Measurements from ENCODE around the gene UCHL5.

The UCHL5 gene

GRCh38 chr1:193059282-193060114 lies at the start of gene UCHL5, which contains the start of gene RO60:
Gene UCHL5, minus strand, starts transcription at chr1:193059360. Its CDS starts 100 bp downstream, at chr1:193059260.
Gene RO60, plus strand, starts transcription at chr1:193059612. Its CDS starts 9,443 bp downstream, at chr1:193069055.
- H3K27me3 ChIP-seq (ENCODE audit: insufficient read depth, low read length) = no peaks in the 10 kb centered on the region
- H3K27ac ChIP-seq (ENCODE audit: low read depth, low read length) = peak within 1 kb of the TSS; percentile 90
- peak within 1 kb of the TSS; percentile 97 for H2AFZ ChIP-seq (ENCODE audit: low read length, unreplicated experiment)
- H3K79me2 ChIP-seq (ENCODE audit: control insufficient read depth, insufficient read depth, low read length, unreplicated experiment) = peaks cover 90% of the 10 kb centered on the region
- H3K4me1 ChIP-seq (ENCODE audit: control insufficient read depth, insufficient read depth, low read length, unreplicated experiment) = peaks cover 26% of the 10 kb centered on the region
- peak within 1 kb of the TSS; percentile 94 for H3K4me3 ChIP-seq (ENCODE audit: low read depth, low read length)
- H3K36me3 ChIP-seq (ENCODE audit: insufficient read depth, low read length) = no peaks in the 10 kb centered on the region

- Histone ChIP-seq H3K27ac (ENCODE audit: low read depth, low read length) (no peak overlapping the region), H3K4me3 (ENCODE audit: low read depth, low read length) (no peak overlapping the region), H3K79me2 (ENCODE audit: control insufficient read depth, insufficient read depth, low read length, unreplicated experiment) (peaks cover 9% of the 10 kb centered on the region), H2AFZ (ENCODE audit: low read length, unreplicated experiment) (no peak overlapping the region), H3K27me3 (ENCODE audit: insufficient read depth, low read length) (no peaks in the 10 kb centered on the region), H3K36me3 (ENCODE audit: insufficient read depth, low read length) (no peaks in the 10 kb centered on the region), H3K4me1 (ENCODE audit: control insufficient read depth, insufficient read depth, low read length, unreplicated experiment) (peaks cover 25% of the 10 kb centered on the region)
These were observed 49.3 kb upstream of the UCHL5 start for GRCh38 chr1:193108471-193108870.

- peak overlapping the region; percentile 98 for H2AFZ ChIP-seq (ENCODE audit: low read length, unreplicated experiment)
- H3K4me3 ChIP-seq (ENCODE audit: low read depth, low read length) = peak overlapping the region; percentile 81
- H3K36me3 ChIP-seq (ENCODE audit: insufficient read depth, low read length) = no peaks in the 10 kb centered on the region
- no peaks in the 10 kb centered on the region for H3K27me3 ChIP-seq (ENCODE audit: insufficient read depth, low read length)
- peaks cover 13% of the 10 kb centered on the region for H3K4me1 ChIP-seq (ENCODE audit: control insufficient read depth, insufficient read depth, low read length, unreplicated experiment)
- H3K79me2 ChIP-seq (ENCODE audit: control insufficient read depth, insufficient read depth, low read length, unreplicated experiment) = peaks cover 35% of the 10 kb centered on the region
- H3K27ac ChIP-seq (ENCODE audit: low read depth, low read length) = peak overlapping the region; percentile 83
These were observed 46.6 kb upstream of the UCHL5 start for GRCh38 chr1:193105821-193106177.

GRCh38 chr1:193104907-193105820 lies 46.0 kb upstream of the UCHL5 start, which contains the start of gene GLRX2:
Gene GLRX2, minus strand, starts transcription at chr1:193105414. Its CDS starts 32 bp downstream, at chr1:193105382.
- peaks cover 35% of the 10 kb centered on the region for H3K79me2 ChIP-seq (ENCODE audit: control insufficient read depth, insufficient read depth, low read length, unreplicated experiment)
- H3K36me3 ChIP-seq (ENCODE audit: insufficient read depth, low read length) = 0 out of 2 replicates have a peak, but pooled peaks cover 4% of the 10 kb centered on the region
- peaks cover 13% of the 10 kb centered on the region for H3K4me1 ChIP-seq (ENCODE audit: control insufficient read depth, insufficient read depth, low read length, unreplicated experiment)
- peak within 1 kb of the TSS; percentile 98 for H2AFZ ChIP-seq (ENCODE audit: low read length, unreplicated experiment)
- peak within 1 kb of the TSS; percentile 81 for H3K4me3 ChIP-seq (ENCODE audit: low read depth, low read length)
- peak within 1 kb of the TSS; percentile 83 for H3K27ac ChIP-seq (ENCODE audit: low read depth, low read length)
- no peaks in the 10 kb centered on the region for H3K27me3 ChIP-seq (ENCODE audit: insufficient read depth, low read length)

GRCh38 chr1:193104502-193104906 lies 45.3 kb upstream of the UCHL5 start:
- Histone ChIP-seq H3K27me3 (ENCODE audit: insufficient read depth, low read length) (no peaks in the 10 kb centered on the region), H3K27ac (ENCODE audit: low read depth, low read length) (peak overlapping the region; percentile 83), H3K4me1 (ENCODE audit: control insufficient read depth, insufficient read depth, low read length, unreplicated experiment) (peaks cover 13% of the 10 kb centered on the region), H3K36me3 (ENCODE audit: insufficient read depth, low read length) (peaks cover 7% of the 10 kb centered on the region; the same call in 1 of the 2 replicates), H2AFZ (ENCODE audit: low read length, unreplicated experiment) (peak overlapping the region; percentile 93), H3K79me2 (ENCODE audit: control insufficient read depth, insufficient read depth, low read length, unreplicated experiment) (peaks cover 35% of the 10 kb centered on the region), H3K4me3 (ENCODE audit: low read depth, low read length) (peak overlapping the region; percentile 81)

GRCh38 chr1:193103759-193104501 lies 44.8 kb upstream of the UCHL5 start:
- H3K4me1 ChIP-seq (ENCODE audit: control insufficient read depth, insufficient read depth, low read length, unreplicated experiment) = peaks cover 13% of the 10 kb centered on the region
- peak overlapping the region; percentile 93 for H2AFZ ChIP-seq (ENCODE audit: low read length, unreplicated experiment)
- H3K4me3 ChIP-seq (ENCODE audit: low read depth, low read length) = peak overlapping the region; percentile 81
- H3K36me3 ChIP-seq (ENCODE audit: insufficient read depth, low read length) = peaks cover 10% of the 10 kb centered on the region
- no peaks in the 10 kb centered on the region for H3K27me3 ChIP-seq (ENCODE audit: insufficient read depth, low read length)
- peaks cover 35% of the 10 kb centered on the region for H3K79me2 ChIP-seq (ENCODE audit: control insufficient read depth, insufficient read depth, low read length, unreplicated experiment)
- H3K27ac ChIP-seq (ENCODE audit: low read depth, low read length) = peak overlapping the region; percentile 83

GRCh38 chr1:193102662-193103061 lies 43.5 kb upstream of the UCHL5 start:
- H3K27ac ChIP-seq (ENCODE audit: low read depth, low read length) = no peak overlapping the region
- H3K27me3 ChIP-seq (ENCODE audit: insufficient read depth, low read length) = no peaks in the 10 kb centered on the region
- peaks cover 13% of the 10 kb centered on the region for H3K36me3 ChIP-seq (ENCODE audit: insufficient read depth, low read length)
- peaks cover 35% of the 10 kb centered on the region for H3K79me2 ChIP-seq (ENCODE audit: control insufficient read depth, insufficient read depth, low read length, unreplicated experiment)
- H3K4me3 ChIP-seq (ENCODE audit: low read depth, low read length) = no peak overlapping the region; the same call in 1 of the 2 replicates
- no peak overlapping the region for H2AFZ ChIP-seq (ENCODE audit: low read length, unreplicated experiment)
- H3K4me1 ChIP-seq (ENCODE audit: control insufficient read depth, insufficient read depth, low read length, unreplicated experiment) = peaks cover 13% of the 10 kb centered on the region

- no peaks in the 10 kb centered on the region for H3K4me1 ChIP-seq (ENCODE audit: control insufficient read depth, insufficient read depth, low read length, unreplicated experiment)
- H3K27me3 ChIP-seq (ENCODE audit: insufficient read depth, low read length) = no peaks in the 10 kb centered on the region
- H3K4me3 ChIP-seq (ENCODE audit: low read depth, low read length) = no peak overlapping the region
- H3K27ac ChIP-seq (ENCODE audit: low read depth, low read length) = no peak overlapping the region
- no peaks in the 10 kb centered on the region for H3K79me2 ChIP-seq (ENCODE audit: control insufficient read depth, insufficient read depth, low read length, unreplicated experiment)
- no peak overlapping the region for H2AFZ ChIP-seq (ENCODE audit: low read length, unreplicated experiment)
- peaks cover 18% of the 10 kb centered on the region for H3K36me3 ChIP-seq (ENCODE audit: insufficient read depth, low read length)
These were observed 35.0 kb upstream of the UCHL5 start for GRCh38 chr1:193094112-193094511.

- Histone ChIP-seq H3K4me1 (ENCODE audit: control insufficient read depth, insufficient read depth, low read length, unreplicated experiment) (no peaks in the 10 kb centered on the region), H3K27me3 (ENCODE audit: insufficient read depth, low read length) (no peaks in the 10 kb centered on the region), H3K79me2 (ENCODE audit: control insufficient read depth, insufficient read depth, low read length, unreplicated experiment) (no peaks in the 10 kb centered on the region), H3K27ac (ENCODE audit: low read depth, low read length) (no peak overlapping the region), H3K4me3 (ENCODE audit: low read depth, low read length) (no peak overlapping the region), H2AFZ (ENCODE audit: low read length, unreplicated experiment) (no peak overlapping the region), H3K36me3 (ENCODE audit: insufficient read depth, low read length) (peaks cover 7% of the 10 kb centered on the region)
These were observed 31.7 kb upstream of the UCHL5 start for GRCh38 chr1:193090865-193091264.

- no peak overlapping the region for H3K4me3 ChIP-seq (ENCODE audit: low read depth, low read length)
- no peak overlapping the region for H3K27ac ChIP-seq (ENCODE audit: low read depth, low read length)
- H3K36me3 ChIP-seq (ENCODE audit: insufficient read depth, low read length) = peaks cover 20% of the 10 kb centered on the region
- H3K27me3 ChIP-seq (ENCODE audit: insufficient read depth, low read length) = no peaks in the 10 kb centered on the region
- no peaks in the 10 kb centered on the region for H3K4me1 ChIP-seq (ENCODE audit: control insufficient read depth, insufficient read depth, low read length, unreplicated experiment)
- H3K79me2 ChIP-seq (ENCODE audit: control insufficient read depth, insufficient read depth, low read length, unreplicated experiment) = no peaks in the 10 kb centered on the region
- H2AFZ ChIP-seq (ENCODE audit: low read length, unreplicated experiment) = no peak overlapping the region
These were observed 28.7 kb upstream of the UCHL5 start for GRCh38 chr1:193087893-193088292.

All from ACC112 (cell line).